NCI-H2227 (cell line): ENCODE results near the gene CACNA2D4.

ENCODE experiments used
- DNase-seq: peaks from one replicate; lab custom pipeline; 2025; ENCODE audit not compliant: unreplicated experiment; lab: John Stamatoyannopoulos, UW

The CACNA2D4 gene

DNA sequence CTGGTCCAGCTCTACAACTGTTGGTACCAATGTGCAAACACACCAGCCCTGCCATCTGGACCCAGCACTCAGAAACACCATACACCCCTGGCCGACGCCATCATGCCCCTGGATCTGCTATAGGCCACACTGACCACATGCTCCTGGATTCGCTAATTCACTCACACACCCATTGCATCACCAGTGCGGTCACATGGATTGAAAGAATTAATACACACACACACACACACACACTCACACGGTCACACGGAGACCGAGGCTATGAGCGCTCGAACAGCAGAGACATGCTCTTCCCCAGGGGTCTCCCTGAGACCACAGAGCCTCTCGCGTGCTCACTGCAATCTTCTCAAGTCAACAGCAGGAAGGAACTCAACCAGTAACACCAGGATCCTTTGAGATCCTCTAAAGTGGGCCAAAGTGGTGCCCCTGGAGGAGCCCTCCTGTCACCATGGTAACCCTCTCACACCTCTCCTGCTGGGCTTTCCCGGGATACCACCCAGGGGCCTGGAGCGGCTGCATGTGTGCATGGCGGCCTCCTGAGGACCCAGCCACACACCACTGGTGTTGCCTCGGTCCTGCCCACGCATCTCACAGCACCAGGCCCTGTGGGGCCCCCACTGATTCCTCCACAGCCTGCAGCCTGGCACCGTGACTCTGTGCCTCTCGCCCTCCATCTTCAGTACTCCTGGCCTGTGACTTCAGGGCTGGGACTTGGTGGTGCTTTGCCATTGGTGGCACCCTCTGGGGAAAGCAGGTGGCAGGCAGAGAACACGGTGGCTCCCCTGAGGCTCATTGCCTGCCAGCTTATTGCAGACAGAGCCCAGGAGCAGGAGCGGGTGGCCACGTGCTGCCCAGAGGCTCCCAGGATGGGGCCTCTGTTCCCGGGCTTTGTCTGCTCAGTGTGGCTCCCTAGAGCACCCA lies 83.0 kb downstream of the CACNA2D4 start:
- no peak for DNase-seq

DNA sequence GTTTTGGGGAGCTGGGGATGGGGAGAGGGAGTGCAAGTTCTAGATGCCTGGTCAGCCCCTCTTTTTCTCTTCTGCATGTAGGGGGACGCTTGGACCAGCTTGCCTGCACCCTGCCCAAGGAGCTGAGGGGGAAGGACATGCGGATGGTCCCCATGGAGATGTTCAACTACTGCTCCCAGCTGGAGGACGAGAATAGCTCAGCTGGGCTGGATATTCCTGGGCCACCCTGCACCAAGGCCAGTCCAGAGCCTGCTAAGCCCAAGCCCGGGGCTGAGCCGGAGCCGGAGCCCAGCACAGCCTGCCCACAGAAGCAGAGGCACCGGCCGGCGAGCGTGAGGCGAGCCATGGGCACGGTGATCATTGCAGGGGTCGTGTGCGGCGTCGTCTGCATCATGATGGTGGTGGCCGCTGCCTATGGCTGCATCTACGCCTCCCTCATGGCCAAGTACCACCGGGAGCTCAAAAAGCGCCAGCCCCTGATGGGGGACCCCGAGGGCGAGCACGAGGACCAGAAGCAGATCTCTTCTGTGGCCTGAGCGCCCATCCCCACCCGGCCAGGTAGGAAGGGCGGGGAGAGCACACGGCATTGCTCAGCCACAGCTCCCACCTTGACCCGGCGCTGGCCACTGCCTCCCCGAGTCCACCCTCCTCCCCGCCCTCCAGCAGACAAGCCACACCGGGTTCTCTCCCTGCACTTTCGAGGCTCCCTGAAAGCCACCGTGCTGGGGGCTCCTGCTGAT lies 84.1 kb downstream of the CACNA2D4 start:
- DNase-seq: no peak

DNA sequence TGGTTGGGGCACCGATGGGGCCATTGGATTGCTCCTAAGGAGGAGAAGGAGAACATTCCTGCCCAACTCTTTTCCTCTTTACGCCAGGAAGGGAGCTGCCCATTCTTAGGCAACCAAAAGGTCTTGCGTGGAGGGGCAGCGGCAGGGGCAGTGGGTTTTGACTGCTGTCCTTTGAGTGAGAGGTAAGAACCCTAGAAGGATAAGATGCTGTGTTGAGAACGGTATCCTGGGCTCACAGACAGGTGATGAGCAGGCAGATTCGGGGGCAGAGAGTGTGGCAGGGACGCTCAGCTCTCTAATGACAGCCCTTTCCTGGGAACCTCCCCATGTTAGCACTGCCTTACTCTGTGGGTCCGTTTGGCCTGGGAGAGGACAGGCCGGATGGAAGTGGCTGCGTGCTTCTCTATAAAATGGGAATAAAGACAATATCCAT lies 84.8 kb downstream of the CACNA2D4 start:
- DNase-seq: no peak

DNA sequence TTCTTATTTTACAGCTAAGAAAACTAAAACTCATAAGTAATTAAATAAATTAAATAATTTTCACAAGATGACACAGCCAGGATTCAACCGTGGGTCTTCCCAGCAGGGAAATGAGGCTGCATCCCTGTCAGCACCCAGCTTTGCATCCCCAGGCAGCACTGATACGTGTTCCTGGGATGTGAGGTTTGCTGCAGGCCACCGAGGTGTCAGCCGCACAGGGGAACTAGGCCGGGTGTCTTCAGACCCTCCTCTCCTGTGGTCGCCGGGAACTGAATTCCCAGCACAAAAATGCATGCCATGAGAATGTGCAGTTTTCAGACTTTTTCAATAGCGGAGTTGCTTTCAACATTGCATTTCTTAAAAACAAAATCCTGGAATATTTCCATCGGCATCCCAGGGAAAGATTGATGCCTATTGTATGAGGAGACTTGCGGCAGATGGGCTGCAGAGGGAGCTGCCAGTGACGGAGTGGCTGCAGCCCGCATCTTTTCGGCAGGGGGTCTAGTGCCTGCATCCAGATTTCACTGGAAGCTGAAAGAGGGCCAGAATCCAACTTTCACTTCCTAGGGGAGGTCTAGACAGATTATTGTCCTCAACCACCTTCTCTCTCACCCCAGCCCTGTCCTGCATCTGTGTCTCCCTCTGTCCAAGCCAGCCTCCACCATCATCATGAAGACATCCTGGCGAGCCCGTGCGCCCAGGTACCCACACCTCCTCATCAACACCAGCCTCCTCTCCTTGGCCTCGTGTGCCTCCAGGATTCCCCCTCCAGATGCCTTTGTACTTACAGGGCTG lies 85.5 kb downstream of the CACNA2D4 start:
- no peak for DNase-seq

DNA sequence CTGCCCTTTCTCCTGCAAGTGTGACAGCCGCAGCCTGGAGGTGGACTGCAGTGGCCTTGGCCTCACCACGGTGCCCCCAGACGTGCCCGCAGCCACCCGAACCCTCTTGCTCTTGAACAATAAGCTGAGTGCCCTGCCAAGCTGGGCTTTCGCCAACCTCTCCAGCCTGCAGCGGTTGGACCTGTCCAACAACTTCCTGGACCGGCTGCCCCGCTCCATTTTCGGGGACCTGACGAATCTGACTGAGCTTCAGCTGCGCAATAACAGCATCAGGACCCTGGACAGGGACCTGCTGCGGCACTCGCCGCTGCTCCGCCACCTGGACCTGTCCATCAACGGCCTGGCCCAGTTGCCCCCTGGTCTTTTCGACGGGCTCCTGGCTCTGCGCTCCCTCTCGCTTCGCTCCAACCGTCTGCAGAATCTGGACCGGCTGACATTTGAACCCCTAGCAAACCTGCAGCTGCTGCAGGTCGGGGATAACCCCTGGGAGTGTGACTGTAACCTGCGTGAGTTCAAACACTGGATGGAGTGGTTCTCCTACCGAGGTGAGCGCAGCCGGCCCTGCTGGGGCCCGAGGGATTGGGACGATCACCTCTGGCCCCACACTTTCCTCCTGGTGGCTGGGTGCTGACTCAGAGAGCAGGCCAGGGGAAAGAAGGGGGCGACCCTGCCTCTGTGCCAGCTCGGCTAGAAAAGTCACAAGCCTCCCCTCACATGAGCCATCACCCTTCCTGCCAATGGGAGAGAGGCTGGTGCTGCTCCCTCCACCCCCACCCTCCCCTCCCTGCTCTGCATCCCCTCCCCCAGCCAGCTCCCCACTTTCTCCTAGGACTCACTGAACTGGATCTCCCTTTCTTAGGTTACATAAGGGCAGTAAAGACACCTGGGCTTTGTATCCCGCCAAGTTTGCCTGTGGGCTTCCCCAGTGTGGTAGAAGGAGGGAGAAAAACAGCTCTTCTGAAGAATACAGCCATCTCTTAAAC lies 87.2 kb downstream of the CACNA2D4 start:
- no peak for DNase-seq

DNA sequence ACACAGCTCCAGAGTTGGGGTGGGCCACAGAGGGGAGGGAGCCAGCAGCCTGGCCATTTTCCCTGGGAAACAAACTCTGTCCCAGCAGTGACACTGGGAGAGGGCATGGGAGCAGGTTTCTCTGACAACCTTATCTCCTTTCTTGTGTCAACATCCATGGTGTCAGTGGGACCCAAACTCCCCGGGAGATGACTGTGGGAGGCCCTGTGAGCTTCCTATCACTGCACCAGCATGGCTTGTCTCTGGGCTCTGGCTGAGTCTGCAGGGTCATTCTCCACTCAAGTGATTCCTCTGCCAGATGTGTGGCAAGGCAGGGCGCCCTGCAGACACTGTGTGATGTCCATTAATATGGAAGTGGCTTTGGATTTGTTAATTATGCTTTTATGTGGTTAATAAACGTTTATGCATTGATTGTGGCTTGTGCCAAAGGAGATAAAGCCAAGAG lies 88.0 kb downstream of the CACNA2D4 start:
- DNase-seq: no peak

DNA sequence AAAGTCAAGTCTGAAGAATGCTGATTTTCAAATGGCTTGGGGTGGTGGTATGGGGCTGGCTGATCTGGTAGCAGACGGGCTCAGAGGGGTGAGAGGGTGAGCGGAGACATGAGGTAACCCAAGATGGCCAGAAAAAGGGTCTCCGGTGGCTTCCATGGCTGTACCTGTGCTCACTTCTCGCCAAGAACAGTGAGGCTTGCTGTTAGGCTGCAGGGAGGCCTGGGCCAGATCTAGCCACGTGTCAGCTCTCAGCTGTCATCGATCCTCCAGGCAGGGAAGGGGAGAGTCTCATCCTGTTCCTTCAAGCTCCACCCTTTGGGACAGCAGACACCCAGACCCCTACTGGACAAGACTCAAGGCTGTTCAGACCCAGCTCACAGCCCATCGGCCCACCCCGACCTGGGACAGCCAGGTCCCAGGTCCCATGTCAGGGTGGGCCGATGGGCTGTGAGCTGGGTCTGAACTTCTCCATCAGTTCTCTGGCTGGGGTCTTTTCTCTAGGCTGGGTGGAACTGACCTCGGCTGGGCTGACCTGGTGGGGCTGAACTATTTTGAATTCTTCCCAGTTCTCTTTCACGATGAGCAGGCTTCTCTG lies 89.0 kb downstream of the CACNA2D4 start:
- no peak for DNase-seq

DNA sequence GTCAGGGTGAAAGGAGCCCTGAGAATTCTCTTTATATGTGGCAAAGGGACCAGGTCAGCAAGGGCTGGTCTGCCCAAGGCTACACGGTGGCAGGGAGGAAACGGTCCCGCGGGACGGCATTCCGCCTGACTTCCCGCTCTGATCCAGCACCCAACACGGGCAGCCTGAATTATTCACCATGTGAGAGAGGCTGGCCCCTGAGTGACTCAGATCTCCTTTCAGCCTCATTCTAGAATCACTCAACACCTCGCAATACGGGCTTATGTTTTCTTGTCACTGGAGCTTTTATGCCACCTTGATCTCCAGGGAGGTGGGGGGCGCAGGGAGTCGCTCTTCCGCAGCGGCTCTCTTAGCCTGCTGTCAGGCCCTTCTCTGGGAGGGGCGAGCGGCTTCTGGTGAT lies 89.6 kb downstream of the CACNA2D4 start:
- no peak for DNase-seq

DNA sequence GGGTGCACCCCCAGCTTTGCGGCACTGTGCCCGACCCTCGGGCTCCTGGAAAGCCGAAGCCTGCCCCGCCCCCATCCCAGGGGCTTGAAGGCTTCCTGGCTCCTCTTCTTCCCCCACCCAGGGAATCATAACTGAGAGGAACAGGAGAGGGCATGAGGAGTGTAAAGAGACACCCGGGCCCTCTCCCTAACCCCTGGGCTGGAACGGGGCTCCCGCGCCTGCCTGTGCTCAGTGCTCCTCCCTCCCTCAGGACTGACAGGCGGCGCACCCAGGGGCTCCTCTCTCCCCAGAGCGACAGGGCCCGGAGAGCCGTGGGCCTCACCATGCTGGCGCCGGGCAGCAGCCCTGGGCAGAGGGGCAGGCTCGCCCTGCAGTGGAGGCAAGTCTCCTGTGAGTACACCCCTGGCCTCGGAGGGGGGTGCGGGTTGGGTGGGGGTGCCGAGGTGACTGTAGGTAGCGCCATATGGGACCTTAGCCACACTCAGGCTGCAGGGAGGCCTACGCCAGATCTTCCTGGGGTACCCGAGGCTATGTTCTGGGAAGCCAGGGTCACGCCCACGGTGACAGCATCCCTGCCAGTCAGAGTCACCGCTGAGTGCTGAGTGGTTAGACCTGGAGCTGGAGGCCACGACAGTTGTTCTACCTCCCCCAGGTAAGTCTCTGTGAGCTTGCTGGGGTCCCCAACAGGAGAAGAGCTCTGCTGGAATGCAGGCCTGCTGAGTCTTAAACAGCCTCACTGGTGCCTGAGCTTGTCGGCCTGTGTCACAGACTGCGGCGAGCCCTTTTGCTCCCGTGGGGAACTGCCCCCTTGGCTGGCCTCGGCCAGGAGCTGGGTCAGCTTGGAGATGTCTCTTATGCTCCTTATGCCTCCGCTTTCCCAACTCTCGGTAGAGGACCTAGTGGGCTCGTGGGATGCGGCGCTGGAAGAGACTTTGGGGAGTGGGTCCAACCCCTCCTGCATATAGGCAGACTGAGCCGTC lies 90.3 kb downstream of the CACNA2D4 start:
- DNase-seq: no peak

DNA sequence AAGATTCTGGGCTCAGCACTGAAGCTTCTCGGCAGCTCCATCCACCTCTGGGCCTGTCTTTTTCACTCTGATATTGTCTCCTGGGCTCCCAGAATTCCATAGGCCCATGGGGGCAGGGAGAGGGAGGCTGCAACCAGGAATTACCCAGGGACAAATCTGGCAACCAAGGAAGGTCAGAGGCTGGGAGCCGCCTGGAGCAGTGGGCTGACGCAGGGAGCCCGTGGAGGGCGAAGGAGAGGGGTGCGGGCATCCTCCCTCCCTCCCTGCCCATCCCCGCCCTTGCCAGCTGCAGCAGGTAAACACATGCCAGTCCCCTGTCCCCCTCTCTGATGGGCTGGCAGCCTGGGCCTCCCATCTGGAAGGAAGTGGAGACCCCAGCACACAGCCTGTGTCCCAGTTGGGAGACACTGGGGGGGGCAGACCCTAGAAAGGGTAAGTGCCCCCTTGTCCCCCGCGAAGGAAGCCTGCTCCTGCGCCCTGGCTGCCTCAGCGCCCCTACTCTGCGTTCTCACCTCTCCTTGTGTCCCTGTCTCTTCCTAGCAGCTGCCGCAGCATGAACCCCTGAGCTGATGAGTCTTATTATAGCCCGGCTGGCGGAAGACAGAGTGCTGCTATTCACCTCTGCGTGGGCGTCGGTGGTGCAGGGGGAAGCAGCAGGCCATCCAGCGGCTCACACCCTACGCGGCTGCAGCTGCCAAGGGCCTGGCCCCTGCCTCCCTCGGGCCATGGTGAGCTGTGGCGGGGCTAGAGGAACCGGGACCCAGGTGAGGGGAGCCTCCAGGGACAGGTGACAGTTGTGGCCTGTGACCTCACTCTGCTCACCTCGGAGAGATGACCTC lies 91.4 kb downstream of the CACNA2D4 start:
- DNase-seq: peak; percentile 7

DNA sequence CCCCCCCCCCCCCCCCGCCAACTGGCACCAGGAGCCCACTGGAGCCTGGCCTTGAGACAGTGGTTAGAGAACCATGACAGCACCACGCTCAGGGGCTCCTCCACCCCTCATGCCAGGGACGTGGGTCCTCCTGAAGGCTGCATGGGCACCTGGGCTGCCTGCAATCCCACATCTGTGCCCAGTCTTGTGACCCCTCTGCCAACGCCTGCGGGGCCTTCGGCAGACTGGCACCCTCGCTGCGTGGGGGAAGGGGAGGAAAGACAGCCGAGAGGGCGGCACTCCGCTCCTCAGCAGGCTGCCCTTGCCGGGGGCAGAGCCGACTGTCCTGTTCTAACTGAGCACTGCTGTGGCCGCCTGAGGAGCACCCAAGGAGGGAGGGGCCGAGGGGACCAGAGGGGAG lies 92.1 kb downstream of the CACNA2D4 start:
- no peak for DNase-seq

DNA sequence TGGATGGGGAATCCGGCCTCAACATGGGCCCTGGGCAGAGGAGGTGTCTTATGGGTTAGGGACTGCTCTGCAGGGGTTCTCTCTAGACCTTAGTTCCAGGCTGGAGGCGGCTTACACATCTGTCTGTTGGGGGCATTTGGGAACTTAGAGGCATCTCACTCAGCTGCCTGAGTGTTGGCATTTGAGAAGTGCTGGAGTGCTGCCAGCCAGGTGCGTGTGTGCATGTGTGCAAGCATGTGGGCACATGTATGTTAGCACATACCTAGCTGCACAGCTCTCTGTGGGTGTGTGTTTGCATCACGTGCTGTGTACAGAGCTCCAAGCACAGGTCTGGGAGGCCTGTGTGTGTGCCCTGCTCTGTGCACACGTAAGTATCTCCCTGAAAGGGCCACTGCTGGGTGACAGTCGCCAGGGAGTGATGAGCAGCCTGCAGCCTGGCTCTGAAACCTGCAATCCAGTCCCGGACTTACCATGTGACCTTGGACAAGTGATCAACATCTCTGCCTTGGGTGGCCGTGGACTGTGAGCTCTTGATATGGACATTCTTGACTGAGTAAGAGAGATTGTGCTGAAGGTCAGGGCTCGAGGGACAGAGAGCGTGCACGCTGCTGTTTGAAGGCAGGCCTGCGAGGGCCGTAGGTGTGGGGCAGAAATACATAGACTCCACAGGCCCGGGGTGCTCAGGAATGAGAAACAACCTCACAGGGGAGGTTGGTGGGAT lies 92.9 kb downstream of the CACNA2D4 start:
- no peak for DNase-seq

DNA sequence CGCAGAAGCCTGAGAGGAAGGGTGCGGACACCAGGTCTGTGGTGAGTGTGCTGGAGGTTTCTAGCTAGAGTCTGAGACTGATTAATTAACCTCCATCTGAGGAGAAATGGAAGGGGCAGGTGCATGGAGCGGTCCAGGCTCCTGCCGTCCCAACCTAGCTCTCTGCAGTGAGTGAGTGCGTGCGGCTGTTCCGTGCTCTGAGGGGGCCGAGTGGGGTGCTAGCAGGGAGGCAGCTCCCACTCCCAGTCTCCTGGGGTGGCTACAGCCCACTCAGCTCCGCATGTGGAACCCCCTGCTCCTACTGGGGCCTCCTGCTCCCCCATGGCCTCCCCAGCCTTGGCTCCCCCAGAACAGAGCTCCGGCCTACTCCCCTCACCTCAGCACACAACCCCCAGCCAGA lies 95.2 kb downstream of the CACNA2D4 start:
- no peak for DNase-seq

DNA sequence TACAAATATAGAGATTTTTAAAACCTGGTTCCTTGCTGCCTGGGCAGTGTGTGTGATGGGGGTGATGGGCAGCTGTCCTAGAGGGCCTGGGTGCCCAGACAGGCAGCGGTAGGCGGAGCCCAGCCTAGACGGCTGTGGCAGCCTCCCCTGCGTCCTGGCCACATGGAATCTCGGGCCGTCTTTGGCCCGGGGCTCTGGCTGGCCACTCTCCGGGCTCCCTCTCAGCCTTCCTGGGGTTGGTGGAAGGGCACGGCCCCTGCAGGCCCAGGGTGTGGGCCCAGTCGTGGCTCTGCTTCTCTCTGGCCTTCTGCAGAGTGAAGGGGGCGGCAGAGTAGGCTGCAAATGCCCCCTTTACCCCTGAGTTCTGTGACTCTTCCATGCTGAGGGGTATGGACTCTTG lies 95.8 kb downstream of the CACNA2D4 start:
- no peak for DNase-seq

DNA sequence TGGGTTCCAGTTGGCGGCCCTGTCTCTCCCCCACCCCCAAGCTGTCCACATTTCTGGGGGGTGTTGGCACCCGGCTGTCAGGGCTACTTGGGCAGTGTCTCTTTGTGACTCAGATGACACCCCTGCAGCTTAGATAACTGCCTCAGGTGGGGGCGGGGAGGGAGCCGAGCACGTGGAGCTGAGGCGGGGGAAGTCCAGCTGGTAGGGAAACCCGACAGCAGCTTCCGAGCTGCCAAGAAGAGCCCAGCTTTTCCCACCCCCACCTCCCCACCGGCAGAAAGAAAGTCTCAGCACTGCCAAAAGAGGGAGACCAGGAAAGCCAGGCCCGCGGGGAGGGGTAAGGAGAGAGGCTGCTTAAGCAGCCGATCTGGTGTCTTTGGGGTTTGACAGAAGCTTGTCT lies 96.6 kb downstream of the CACNA2D4 start:
- no peak for DNase-seq

DNA sequence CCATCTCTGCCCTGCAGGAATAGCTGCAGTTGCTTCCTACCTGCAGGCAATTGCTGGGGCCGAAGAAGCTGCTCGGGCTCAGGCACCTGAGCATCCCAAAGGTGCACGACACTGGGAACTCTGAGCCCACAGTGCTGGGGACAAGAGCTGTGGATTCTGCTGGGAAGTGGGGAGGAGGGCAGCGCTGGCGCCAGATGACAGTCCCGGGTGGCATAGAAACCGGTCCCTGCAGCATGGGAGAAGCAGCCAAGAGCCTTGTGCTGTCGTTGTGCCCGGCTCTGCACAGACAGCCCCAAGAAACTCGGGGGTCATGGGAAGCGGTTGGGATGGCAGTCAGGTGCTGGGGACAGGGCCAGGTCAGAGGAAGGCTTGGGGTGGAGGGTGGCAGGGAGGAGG lies 97.6 kb downstream of the CACNA2D4 start:
- no peak for DNase-seq
